GM04503 (cell line): Measurements from ENCODE around the gene AHCTF1.

Experiments used
- DNase-seq: peaks from one replicate; pipeline ENCODE4 v3.0.0-alpha.2; 2012; ENCODE audit warnings: low read depth

AHCTF1 gene, protein sequence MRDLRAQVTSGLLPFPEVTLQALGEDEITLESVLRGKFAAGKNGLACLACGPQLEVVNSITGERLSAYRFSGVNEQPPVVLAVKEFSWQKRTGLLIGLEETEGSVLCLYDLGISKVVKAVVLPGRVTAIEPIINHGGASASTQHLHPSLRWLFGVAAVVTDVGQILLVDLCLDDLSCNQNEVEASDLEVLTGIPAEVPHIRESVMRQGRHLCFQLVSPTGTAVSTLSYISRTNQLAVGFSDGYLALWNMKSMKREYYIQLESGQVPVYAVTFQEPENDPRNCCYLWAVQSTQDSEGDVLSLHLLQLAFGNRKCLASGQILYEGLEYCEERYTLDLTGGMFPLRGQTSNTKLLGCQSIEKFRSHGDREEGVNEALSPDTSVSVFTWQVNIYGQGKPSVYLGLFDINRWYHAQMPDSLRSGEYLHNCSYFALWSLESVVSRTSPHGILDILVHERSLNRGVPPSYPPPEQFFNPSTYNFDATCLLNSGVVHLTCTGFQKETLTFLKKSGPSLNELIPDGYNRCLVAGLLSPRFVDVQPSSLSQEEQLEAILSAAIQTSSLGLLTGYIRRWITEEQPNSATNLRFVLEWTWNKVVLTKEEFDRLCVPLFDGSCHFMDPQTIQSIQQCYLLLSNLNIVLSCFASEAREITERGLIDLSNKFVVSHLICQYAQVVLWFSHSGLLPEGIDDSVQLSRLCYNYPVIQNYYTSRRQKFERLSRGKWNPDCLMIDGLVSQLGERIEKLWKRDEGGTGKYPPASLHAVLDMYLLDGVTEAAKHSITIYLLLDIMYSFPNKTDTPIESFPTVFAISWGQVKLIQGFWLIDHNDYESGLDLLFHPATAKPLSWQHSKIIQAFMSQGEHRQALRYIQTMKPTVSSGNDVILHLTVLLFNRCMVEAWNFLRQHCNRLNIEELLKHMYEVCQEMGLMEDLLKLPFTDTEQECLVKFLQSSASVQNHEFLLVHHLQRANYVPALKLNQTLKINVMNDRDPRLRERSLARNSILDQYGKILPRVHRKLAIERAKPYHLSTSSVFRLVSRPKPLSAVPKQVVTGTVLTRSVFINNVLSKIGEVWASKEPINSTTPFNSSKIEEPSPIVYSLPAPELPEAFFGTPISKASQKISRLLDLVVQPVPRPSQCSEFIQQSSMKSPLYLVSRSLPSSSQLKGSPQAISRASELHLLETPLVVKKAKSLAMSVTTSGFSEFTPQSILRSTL (N-terminal part only)

DNA sequence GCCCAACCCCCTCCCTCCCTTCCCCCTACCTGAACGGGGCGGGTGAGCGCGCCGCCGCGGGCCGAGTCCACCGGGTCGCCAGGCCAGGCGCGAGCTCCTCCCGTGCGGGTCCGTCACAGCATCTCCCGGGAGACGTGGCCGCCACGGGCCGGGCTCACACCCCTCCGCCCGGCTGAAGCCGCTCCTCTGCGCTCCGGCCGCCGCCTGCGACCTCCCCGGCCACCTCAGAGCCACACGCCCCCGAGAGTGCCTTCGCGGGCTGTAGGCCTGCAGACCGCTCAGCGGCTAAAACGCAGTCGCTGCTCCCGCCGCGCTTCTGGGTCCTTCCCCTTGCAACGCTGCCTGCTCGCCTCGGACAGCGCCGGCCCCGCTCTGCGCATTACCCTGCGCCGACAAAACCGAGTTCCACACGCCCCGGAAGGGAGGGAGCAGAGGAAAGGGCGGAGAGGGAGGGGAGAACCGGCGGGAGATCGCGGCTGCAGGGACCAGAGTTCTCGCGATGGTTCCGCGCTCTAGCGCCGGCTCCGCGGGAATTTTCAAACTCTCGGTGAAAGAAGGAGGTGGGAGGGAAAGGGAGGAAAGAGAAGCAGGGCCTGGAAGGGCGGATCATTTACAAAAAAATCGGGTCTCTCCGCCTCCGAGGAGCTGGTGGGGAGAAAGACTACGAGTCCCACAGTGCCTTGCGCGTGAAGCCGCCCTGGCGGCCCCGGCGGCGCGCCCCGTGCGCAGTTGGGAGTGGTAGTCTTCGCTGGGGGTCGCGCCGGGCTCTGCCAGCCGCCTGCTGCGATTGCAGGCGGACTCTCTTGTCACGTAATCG lies at the start of gene AHCTF1:
AHCTF1 (minus strand) TSS at position 400 of the 817 bp plus-strand sequence. CDS start 13,578 bp downstream, outside the sequence.
- DNase-seq, result peak; percentile 91

DNA sequence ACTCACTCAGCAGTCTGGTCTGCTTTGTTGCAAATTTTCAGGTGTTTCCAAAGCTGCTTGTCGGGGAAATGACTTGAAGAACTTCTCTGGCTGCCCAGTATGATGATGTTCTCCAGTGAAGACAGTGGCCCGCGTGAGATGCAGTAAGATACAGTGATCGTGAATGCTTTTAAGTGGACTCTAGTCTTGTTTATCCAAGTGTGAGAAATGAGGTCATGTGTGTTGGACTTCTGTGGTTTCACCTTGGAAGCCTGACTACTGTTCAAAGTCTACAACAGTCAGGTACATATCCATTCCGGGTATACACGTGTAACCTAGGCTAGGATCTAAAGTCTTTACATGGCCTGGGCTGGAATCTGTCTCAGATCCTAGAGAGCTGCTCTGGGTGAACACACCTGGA lies 47.0 kb upstream of the AHCTF1 start:
- no peak for DNase-seq

DNA sequence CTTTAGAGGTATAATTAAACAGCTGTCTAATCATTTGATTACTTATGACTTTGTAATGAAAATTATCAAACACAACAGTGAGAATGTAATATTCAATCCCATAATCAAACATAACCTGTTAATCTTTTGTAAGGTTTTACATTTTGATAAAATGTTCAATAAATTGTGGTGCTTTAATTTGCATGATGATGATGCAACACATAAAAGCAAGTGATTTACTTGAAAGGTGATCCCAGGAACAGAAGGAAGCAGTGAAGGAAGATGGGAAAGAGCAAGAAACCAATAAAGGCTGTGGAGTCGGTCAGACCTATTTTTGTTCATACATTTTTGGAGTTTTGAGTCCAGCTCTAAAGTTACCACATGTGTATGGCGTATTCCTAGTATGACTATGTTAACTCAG lies 46.5 kb upstream of the AHCTF1 start:
- no peak for DNase-seq

DNA sequence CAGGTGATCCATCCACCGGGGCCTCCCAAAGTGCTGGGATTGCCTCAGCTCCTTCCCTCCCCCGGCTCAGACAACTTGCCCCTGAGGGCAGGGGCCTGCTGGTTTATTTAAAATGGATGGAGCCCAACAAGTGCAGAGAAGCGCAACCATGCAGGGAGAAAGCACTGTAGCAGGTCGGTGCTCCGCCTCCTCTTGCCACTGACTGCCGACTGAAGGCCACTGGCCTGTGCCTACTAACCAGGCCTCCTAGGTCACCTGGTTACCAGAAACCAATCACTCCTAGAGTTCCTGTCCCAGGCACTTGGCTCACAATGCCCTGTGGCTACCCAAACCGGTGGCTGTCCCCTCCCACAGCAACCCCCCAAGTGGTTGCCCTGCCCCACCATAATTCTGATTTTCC lies 40.2 kb upstream of the AHCTF1 start:
- no peak for DNase-seq

DNA sequence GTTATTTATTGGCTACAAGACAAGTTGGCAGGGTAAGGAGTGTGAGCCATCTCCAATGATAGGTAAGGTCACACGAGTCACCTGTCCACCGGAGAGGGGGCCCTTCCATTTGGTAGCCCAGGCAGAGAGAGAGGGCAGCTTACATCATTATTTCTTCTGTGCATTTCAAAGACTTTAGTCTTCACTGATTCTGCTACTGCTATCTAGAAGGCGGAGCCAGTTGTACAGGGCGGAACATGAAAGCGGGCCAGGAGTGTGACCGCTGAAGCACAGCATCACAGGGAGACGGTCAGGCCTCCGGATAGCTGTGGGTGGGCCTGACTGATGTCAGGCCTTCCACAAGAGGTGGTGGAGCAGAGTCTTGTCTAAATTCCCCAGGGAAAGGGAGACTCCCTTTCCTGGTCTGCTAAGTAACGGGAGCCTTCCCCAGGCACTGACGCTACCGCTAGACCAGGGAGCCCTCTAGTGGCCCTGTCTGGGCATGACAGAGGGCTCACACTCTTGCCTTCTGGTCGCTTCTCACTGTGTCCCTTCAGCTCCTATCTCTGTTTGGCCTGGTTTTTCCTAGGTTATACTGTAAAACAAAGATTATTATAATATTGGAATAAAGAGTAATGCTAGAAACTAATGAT lies 39.5 kb upstream of the AHCTF1 start:
- DNase-seq, result no peak

DNA sequence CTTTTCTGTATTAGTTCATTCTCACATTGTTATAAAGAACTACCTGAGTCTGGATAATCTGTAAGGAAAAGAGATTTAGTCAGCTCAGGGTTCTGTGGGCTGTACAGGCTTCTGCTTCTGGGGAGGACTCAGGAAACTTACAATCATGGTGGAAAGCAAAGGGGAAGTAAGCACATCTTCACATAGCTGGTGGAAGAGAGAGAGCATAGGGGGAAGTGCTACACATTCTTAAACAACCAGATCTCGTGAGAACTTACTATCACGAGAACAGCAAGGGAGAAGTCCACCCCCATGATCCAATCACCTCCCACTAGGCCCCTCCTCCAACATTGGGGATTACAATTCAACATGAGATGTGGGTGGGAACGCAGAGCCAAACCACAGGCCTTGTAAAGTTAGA lies 37.9 kb upstream of the AHCTF1 start:
- DNase-seq, result no peak

DNA sequence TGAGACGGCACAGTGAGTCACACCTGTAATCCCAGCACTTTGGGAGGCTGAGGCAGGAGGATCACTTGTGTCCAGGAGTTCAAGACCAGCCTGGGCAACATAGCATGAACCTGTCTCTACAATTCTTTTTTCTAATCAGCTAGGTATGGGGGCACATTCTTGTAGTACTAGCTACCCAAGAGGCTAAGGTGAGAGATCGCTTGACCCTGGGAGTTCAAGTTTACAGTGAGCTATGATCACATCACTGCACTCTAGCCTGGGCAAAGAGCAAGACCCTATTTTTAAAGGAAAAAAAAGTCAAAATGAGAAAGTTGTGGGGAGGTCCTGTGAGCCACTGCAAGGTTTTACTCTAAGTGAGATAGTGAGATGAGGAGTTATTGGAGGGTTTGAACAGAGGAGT lies 34.8 kb upstream of the AHCTF1 start:
- DNase-seq, result no peak

DNA sequence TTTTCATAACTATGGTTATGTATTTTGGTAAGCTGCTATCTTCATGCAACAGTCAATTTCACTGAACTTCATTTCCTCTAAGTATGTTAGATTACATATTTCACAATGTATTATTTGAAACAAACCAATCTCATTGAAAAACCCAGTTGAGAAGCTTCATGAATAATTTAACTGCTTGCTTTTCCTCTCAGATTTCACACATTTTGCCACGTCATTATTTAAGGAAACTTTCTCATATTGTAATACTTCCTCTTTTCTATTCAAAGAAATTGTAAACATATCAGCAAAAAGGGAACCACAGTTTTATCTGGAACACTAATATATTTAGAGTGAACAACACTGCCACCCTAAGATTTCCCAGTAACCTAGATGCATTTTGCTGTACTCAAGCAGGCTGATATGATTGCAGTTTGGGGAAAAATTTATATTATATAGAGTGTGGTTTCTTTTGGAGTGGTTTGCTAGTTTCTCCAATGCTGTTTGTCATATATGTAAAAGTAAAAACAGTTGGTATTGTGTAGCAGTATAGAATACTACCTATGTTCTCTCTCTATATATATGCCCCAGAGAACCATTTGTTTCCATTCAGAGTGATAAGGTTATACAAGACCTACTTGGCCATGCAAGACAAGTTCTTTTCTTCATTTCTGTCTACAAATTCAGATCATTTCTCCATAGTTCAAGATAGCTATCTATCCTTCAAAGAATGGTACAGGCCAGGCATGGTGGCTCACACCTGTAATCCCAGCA lies 28.4 kb upstream of the AHCTF1 start:
- no peak for DNase-seq

DNA sequence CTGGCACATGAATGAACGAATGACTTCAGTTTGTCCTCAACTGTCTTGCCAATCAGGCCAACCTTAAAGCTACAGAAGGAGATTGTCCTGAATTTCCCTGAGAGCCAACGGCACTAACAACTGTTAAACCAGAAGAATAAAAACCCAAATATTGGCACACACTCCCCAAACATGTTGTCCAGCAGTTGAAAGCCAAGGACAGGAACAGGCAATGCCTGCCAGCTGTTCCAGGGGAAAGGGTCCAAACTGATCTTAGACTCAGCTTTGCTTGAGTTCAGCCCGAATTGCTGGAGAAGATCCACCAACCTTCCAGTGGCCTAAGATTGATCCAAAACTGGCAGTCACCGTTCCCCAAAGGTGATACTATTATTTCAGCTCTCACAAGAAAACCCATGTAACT lies 22.4 kb upstream of the AHCTF1 start:
- no peak for DNase-seq

DNA sequence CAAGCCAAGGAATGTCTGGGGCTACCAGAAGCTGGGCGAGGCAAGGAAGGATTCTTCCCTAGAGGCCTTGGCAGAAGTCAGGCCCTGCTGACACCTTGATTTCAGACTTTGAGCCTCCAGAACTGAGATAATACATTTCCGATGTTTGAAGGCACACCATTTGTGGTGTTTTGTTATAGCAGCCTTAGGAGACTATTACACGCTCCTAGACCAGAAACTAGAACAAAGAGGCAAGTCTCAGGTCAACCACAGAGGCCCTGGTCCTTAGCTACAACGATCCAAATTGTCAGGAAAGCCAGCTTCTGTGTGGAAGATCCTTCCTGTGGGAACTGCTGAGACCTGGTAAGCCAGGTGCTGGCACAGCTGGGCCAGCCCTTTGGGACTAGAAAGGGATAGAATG lies 19.7 kb upstream of the AHCTF1 start:
- DNase-seq, result no peak

DNA sequence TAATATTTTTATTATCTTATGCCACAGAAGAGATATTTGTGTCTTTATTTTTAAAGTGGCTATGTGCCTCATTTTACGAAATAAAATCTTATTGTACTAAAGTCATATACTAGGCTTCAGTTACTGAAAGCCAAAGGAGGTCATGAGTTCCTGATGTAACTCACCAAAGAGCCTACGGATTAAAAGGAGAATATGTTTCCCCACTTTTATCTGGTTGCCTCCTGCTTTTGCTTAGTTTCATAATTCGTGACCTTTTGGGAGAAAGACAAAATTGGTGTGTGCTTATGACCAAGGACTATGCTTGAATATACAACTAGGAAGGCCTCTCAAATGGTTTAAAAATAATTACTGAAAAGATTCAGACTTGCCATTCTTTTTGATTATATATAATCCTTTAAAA lies 18.2 kb upstream of the AHCTF1 start:
- DNase-seq, result no peak

DNA sequence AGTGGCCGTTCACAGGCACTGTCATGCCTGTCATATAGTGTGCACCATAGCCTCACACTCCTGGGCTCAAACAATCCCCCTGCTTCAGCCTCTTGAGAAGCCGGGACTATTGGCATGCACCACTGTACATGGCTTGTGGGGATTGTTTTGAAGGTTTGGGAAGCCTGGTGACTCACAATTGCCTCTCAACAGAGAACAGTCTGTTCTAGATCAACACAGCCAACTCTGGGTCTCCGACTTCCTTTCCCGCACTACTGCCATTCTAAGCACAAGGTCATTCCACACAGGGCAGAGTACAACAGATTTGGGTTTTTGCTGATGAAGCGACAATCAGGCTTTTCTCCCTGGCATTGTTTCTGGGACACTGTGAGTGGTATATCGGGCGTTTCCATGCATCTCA lies 15.5 kb upstream of the AHCTF1 start:
- DNase-seq, result no peak

DNA sequence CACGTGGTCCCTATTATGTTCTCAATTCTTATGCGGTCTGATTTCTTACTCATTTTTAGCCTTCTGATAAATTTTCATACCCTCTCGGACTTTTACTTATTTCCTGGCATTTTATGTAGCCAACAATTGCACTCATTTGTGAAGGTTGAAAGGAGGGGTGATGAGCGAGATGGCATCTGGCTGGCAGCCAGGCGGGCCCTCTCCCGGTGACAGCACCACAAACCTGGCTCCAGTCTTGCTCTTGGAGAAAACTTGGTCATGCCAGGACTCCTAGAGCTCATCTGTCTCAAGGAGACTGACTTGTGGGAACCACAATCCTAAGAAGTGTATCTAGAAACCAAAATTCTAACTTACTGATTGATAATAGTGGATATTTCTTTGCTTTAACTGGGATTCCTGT lies 14.6 kb upstream of the AHCTF1 start:
- no peak for DNase-seq

DNA sequence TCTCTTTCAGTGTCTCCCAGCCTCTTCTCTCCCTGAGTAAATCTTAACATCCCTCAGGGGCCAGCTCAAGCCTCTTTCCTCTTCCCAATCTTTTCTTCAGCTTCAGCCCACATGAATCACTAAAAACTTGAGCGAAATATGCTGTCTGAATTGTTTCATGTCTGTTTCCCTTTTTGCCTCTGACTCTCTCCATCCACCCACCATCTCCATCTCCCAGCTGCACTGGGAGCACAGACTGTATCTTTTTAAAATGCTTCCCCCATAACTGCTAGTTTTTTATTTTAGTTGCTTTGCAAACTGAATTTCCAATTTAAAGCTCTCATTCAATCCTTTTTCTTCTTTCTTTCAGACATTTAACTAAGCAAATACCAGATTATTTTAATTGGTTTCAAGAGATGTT lies 3.0 kb upstream of the AHCTF1 start:
- no peak for DNase-seq

DNA sequence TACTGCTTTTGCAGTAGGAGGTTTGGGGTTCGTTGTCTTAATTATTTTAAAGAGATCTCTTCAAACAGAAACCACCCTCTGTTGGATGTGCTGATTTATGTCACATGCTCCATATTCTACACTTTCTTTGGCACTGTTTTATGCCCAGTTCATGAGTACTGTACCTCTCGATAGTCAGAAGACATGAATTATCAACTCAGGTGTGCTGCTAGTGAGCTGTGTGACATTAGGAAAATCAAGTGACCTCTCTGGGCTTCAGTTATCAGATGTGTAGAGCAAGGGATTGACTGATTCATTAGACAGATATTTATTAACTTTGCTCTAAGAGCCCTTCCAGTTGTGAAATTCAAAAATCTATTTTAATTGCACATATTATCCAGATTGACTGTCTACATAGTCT lies 2.1 kb upstream of the AHCTF1 start:
- no peak for DNase-seq

DNA sequence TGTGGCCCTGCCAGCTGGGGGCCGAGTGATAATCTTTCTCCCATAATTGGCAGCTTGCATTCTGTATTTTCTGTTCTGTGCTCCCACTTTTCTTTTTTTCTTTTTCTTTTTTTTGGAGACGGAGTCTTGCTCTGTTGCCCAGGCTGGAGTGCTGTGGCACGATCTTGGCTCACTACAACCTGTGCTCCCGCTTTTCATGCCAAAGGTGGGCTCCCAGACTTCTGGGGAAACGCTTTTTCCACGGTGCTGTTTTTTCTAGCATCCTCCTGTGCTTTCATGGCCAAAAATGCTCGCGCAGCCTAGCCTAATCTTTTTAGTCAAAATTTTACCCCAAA lies 585 bp upstream of the AHCTF1 start:
- no peak for DNase-seq

DNA sequence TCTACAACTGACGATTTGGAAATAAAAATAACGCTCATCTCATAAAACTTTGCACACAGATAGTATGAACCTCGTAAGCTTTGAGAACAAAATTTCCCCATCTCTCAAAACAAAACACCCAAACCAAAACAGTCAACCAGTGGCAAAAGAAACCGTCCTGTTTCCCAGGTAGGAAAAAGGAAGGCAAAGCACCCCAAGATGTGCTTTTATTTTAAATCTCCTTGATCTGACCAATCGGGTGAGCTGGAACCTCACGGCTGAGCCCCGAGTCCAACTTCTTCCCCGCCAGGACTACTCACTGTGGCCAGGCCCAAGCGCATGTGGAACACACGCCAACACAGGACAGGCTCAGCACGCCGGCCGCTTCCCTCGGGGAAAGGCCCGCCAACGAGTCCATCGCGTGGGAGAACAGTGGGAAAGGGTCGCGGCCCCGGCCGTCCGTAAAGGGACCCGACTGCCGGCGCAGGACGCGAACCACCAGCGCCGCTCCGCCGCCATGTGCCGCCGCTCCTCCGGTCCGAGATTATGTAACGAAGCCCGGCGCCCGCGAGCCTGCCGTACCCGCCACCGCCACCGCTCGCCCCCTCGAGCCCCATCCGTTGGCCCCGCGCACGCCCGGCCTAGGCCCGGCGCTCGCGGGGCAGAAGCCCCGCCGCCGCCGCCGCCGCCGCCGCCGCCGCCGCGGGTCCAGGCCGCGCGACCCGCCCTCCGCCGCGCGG lies 759 bp downstream of the AHCTF1 start:
- DNase-seq, result peak; percentile 24

DNA sequence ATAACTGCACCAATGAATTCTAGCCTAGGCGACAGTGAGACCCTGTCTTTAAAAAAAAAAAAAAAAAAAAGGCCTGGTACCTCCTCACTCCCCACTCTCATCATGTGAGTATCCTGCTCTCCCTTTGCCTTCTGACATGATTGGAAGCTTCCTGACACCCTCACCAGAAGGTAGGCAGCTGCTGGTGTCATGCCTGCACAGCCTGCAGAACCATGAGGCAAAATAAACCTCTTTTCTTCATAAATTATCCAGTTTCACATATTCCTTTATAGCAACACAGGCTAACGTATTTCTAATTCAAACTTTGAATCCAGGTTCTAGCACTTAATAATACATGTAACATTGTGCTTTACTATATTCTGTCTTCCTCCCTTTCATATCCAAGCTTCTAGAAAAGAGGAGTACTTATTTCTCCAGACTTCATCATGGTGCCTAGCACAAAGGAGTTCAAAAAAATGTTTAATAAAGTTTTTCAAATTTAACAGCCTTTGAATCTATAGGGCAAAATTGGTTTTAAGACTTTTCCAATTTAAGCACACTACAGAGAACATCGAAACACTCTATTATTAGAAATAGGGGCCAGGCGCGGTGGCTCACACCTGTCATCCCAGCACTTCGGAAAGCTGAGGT lies 5.6 kb downstream of the AHCTF1 start:
- DNase-seq, result no peak

DNA sequence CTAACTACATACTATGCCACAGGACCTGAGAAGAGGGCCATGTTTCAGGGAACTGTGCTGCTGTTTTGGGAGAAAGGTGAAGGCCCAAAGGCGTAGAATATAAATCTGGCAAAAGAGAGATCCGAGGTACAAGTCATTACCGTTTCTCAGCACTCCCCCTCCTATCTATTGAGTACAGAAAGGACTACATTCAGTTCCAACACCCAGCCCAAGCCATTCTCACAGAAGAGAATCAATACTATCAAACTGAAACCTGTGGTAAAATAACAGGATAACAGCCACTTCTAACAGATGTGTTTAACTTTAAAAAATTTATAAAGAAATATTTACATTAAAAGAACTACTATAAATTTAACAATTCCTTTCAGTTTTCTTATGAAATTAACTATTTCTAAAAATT lies 7.8 kb downstream of the AHCTF1 start:
- DNase-seq, result no peak

DNA sequence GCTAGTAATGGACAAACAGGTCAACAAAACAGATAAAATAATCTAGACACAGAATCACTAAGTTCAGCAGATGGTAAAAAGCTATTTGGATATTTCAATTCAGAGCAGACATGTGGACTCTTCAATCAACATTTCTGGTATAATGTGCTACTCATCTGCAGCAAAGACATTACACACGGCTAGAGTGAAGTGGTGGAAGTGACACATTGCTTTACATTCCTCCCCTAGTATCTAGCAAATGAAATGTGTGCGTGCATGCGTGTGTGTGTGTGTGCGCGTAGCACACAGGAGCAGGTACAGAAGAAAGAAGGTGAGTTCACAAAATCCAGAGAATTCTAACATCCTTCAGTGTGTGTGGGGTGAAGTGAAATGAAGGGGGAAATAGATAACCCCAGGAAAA lies 8.3 kb downstream of the AHCTF1 start:
- DNase-seq, result no peak
